ENCODE data around the gene LRRIQ1. TPM values are rescaled to one million over a fixed set of nuclear protein-coding genes. Genes with fewer than 3 reads are reported as not detected.

LRRIQ1 gene
- total RNA-seq, 1 donor from 2014 or later: 25.5 TPM

- Mint-ChIP-seq H3K27ac (no peak overlapping the region), H3K4me1 (no peaks in the 10 kb centered on the region), H3K27me3 (ENCODE audit: insufficient read depth, low read depth) (no peaks in the 10 kb centered on the region), H3K36me3 (no peaks in the 10 kb centered on the region), H3K4me3 (no peak overlapping the region), H3K9me3 (no peaks in the 10 kb centered on the region)
- H3K4me1 ChIP-seq: no peaks in the 10 kb centered on the region
- H3K27ac ChIP-seq: no peak overlapping the region
- DNase-seq (ENCODE audit: low spot score): no peak
- H3K79me2 ChIP-seq (ENCODE audit: low read depth): no peaks in the 10 kb centered on the region
- H3K4me3 ChIP-seq: no peak overlapping the region
- no peaks in the 10 kb centered on the region for H3F3A ChIP-seq (ENCODE audit: low read depth)
- no peak overlapping the region for H2AFZ ChIP-seq (replicated peaks)
- H3K9me3 ChIP-seq (ENCODE audit: low read depth): no peaks in the 10 kb centered on the region
- H3K27me3 ChIP-seq: no peaks in the 10 kb centered on the region
- H3K4me2 ChIP-seq: no peak overlapping the region
- no peaks in the 10 kb centered on the region for H4K20me1 ChIP-seq (ENCODE audit: low read depth)
- H3K36me3 ChIP-seq: no peaks in the 10 kb centered on the region
- no peak for TF ChIP-seq EZH2phosphoT487 (IDR thresholded peaks at IDR 0.05)
- TF ChIP-seq CTCF (IDR thresholded peaks at IDR 0.05): no peak
- TF ChIP-seq EZH2 (IDR thresholded peaks at IDR 0.05): no peak
- H3K9ac ChIP-seq: no peak overlapping the region
Observed at GRCh38 chr12:85179680-85180270, 143.6 kb downstream of the LRRIQ1 start.

DNA sequence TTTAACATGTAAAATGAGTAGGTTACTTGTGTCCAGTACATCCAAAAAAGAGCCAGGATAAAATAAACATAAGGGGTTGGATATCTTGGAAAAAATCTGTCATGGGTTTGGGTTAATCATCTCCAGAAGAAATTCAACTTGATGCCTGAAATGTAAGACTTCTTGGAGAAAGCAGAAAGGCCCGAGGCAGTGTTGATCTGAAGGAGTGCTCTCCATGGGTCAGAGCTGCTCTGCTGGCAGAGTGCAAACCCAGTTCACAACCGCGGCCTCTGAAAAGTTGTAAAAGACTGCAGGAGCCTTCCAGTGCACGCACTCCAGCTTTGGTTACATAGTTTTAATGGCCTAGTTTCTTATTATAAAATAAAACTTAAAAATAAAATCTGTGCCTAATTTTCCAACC lies 146.5 kb downstream of the LRRIQ1 start:
- Mint-ChIP-seq H3K36me3 (no peaks in the 10 kb centered on the region), H3K9me3 (no peaks in the 10 kb centered on the region), H3K27ac (no peak overlapping the region), H3K27me3 (ENCODE audit: insufficient read depth, low read depth) (no peaks in the 10 kb centered on the region), H3K4me3 (no peak overlapping the region), H3K4me1 (no peaks in the 10 kb centered on the region)
- no peaks in the 10 kb centered on the region for H3K4me1 ChIP-seq
- peak; percentile 21 for DNase-seq (ENCODE audit: low spot score)
- H3K9me3 ChIP-seq (ENCODE audit: low read depth): no peaks in the 10 kb centered on the region
- no peaks in the 10 kb centered on the region for H3K36me3 ChIP-seq
- no peak overlapping the region for H2AFZ ChIP-seq (replicated peaks)
- no peak overlapping the region for H3K9ac ChIP-seq
- TF ChIP-seq EZH2 (IDR thresholded peaks at IDR 0.05) (no peak), CTCF (IDR thresholded peaks at IDR 0.05) (no peak)
- H4K20me1 ChIP-seq (ENCODE audit: low read depth): no peaks in the 10 kb centered on the region
- H3F3A ChIP-seq (ENCODE audit: low read depth): no peaks in the 10 kb centered on the region
- H3K4me2 ChIP-seq: no peak overlapping the region
- no peak overlapping the region for H3K4me3 ChIP-seq
- H3K27ac ChIP-seq: no peak overlapping the region
- no peaks in the 10 kb centered on the region for H3K79me2 ChIP-seq (ENCODE audit: low read depth)
- H3K27me3 ChIP-seq: no peaks in the 10 kb centered on the region

- H3K9ac ChIP-seq: no peak overlapping the region
Observed at GRCh38 chr12:85183855-85184254, 147.7 kb downstream of the LRRIQ1 start.

More at GRCh38 chr12:85183855-85184254, 147.7 kb downstream of the LRRIQ1 start:
- Mint-ChIP-seq H3K4me1 (no peaks in the 10 kb centered on the region), H3K27me3 (ENCODE audit: insufficient read depth, low read depth) (no peaks in the 10 kb centered on the region), H3K27ac (no peak overlapping the region), H3K9me3 (no peaks in the 10 kb centered on the region), H3K4me3 (no peak overlapping the region), H3K36me3 (no peaks in the 10 kb centered on the region)
- Histone ChIP-seq H3K27ac (no peak overlapping the region), H3K9me3 (ENCODE audit: low read depth) (no peaks in the 10 kb centered on the region), H3K4me3 (no peak overlapping the region), H2AFZ (replicated peaks) (no peak overlapping the region), H3K27me3 (no peaks in the 10 kb centered on the region), H3K4me2 (no peak overlapping the region), H3K36me3 (no peaks in the 10 kb centered on the region), H3F3A (ENCODE audit: low read depth) (no peaks in the 10 kb centered on the region), H3K79me2 (ENCODE audit: low read depth) (no peaks in the 10 kb centered on the region), H4K20me1 (ENCODE audit: low read depth) (no peaks in the 10 kb centered on the region), H3K4me1 (no peaks in the 10 kb centered on the region)
- no peak for TF ChIP-seq EZH2 (IDR thresholded peaks at IDR 0.05)
- TF ChIP-seq CTCF (IDR thresholded peaks at IDR 0.05): no peak
- DNase-seq (ENCODE audit: low spot score): no peak
